Renal cortical epithelial cell (primary cell): ENCODE data around the gene CSF1. TPM values are rescaled to one million over a fixed set of nuclear protein-coding genes. Genes with fewer than 3 reads are reported as not detected.
"Not testable (repeated sequence)": the region's sequence is repeated elsewhere in the genome, so short reads cannot be mapped to it uniquely, and the experiment has no call there.

Experiments
- DNase-seq: peaks from one replicate; pipeline ENCODE4 v3.0.0-alpha.2; 2011; ENCODE audit warnings: low read depth
- total RNA-seq: library from RNA; depleted of rRNA; stranded (reverse); fragments of >200 nt; gene quantifications from 2 replicates; pipeline ENCODE4 v1.2.3, GENCODE V29; 2014

CSF1 gene
- total RNA-seq, 1 donor from 2014 or later, result 51.3 TPM

DNA sequence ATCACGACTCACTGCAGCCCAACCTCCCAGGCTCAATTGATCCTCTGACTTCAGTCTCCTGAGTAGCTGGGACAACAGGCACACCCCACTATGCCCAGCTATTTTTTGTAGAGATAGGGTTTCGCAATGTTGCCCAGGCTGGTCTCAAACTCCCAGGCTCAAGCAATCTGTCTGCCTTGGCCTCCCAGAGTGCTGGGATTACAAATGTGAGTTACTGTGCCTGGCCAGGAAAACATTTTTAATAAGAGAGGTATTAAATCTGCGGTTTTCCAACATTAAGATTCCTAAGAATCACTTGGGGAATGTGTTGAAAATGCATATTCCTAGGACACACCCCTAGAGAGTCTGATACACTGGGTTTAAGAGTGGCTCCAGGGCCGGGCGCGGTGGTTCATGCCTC, 8.7 kb downstream of the CSF1 start:
- DNase-seq, result no peak

DNA sequence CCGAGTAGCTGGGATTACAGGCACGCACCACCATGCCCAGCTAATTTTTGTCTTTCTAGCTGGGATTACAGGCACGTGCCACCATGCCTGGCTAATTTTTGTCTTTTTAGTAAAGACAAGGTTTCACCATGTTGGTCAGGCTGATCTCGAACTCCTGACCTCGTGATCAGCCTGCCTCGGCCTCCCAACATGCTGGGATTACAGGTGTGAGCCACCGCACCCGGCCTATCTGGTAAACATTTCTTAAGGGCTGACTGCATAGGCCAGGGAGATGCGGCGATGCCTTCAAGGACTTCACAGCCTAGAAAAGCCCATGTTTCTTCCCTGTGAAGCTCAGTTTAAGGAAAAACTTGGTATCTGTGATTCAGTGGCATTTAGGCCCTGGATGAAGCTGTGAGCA, 9.7 kb downstream of the CSF1 start:
- DNase-seq, result not testable (repeated sequence)

DNA sequence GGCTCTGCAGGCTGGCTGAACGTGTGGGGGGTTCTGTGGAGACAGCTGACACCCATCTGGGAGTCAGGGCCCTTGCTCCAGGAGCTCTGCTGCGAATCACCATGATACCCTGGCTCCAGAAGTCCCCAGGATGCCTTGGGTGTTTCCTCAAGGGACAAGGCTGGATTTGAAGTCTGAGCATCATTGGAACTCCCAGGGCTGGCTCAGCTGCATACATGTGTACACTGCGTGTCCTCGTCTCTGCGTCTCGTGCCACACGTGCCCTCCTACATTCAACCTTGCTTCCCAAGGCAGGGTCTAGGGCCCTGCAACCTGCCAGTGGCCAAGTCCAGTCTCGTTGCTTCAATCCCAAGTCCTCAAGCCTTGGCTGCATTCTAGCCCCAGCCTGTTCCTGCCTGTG, 11.7 kb downstream of the CSF1 start:
- DNase-seq, result no peak

DNA sequence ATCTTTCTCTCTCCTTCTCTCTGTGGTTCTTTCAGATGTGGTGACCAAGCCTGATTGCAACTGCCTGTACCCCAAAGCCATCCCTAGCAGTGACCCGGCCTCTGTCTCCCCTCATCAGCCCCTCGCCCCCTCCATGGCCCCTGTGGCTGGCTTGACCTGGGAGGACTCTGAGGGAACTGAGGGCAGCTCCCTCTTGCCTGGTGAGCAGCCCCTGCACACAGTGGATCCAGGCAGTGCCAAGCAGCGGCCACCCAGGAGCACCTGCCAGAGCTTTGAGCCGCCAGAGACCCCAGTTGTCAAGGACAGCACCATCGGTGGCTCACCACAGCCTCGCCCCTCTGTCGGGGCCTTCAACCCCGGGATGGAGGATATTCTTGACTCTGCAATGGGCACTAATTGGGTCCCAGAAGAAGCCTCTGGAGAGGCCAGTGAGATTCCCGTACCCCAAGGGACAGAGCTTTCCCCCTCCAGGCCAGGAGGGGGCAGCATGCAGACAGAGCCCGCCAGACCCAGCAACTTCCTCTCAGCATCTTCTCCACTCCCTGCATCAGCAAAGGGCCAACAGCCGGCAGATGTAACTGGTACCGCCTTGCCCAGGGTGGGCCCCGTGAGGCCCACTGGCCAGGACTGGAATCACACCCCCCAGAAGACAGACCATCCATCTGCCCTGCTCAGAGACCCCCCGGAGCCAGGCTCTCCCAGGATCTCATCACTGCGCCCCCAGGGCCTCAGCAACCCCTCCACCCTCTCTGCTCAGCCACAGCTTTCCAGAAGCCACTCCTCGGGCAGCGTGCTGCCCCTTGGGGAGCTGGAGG, 12.7 kb downstream of the CSF1 start:
- no peak for DNase-seq

DNA sequence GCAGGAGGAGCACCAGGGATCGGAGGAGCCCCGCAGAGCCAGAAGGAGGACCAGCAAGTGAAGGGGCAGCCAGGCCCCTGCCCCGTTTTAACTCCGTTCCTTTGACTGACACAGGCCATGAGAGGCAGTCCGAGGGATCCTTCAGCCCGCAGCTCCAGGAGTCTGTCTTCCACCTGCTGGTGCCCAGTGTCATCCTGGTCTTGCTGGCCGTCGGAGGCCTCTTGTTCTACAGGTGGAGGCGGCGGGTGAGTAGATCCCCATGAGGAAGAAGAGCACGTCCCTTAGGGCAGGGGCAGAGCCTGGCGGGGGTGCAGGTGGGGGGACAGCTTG, 13.3 kb downstream of the CSF1 start:
- no peak for DNase-seq

DNA sequence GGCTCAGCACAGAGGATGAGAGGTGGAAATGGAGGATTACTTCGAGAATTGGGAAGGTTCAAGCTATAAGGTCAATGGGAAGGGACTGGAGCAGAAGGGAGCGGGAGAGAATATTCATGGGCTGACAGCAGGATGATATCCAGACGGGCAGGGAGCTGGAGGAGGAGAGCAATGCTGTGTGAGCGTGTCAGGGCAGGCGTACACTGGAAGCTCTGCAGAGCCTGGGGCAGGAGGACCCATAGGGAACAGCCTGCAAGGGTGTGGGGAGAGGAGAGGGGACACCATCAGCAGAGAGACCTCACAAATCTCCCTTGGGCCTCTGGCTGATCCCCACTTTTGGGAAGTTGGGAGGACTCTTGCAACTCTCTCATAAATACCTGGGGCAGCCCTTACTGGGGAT, 13.7 kb downstream of the CSF1 start:
- DNase-seq, result no peak

DNA sequence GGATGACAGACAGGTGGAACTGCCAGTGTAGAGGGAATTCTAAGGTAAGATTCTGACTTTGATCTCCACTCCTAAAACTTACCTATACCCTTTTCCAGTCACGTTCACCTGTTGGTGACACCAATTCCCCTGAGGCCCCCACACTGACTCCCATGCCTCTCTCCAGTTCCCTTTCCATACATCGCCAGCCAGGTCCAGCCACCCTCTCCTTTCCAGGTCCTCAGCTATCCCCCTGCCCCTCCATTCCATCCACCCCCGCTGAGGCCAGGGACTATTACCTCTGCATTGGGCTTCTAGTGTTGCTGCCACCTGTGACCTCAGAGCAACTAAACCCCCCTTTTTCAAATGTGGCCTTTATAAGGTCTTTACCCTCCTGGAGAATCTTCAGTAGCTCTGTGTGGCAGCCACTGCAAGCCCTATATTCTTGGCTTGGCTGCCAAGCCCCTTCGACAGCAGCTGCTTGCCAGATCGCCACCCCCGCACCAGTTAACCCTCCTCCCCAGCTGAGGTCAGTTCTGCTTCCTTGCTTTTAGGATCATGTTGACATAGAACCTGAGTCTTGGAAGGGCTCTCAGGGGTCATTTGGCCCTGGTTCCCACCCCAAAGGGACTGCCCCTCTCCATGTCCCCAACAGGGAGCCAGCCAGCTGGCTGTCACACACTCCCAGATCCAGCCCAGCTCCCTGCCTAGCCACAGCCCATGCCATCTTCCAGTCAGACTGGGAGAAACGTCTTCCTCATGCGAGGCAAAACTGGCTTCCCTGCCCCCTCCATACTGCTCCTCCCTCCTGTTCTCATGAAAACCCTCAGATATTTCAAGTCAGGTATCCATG, 14.7 kb downstream of the CSF1 start:
- no peak for DNase-seq

DNA sequence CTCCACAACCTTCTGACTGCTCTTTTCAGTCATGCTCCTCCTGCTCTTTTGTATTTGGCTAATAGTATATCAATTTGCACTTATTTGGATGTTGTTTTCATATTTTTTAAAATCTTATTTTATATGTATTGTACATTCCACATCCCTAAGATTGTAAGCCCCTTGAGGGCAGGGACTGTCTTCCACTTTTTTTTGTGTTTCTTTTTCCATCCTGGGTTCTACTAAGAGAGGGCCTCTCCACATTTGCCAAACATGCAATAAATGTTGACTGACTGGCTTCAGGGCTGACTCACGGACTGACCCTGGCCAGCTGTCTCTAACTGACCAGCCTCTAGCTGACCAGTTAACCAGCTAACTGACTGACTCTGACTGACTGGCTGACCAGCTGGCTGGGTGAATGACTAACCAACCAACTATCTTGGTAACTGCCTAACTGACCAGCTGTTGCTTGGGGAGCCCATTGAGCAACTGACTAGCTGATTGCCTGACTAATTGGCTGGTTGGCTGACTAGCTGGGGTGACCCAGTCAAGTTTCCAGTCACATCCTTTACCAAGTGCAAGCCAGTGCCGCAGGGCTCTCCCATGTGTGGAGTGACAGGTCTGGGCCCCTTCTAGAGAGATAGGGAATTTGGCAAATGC, 16.1 kb downstream of the CSF1 start:
- peak; percentile 66 for DNase-seq

DNA sequence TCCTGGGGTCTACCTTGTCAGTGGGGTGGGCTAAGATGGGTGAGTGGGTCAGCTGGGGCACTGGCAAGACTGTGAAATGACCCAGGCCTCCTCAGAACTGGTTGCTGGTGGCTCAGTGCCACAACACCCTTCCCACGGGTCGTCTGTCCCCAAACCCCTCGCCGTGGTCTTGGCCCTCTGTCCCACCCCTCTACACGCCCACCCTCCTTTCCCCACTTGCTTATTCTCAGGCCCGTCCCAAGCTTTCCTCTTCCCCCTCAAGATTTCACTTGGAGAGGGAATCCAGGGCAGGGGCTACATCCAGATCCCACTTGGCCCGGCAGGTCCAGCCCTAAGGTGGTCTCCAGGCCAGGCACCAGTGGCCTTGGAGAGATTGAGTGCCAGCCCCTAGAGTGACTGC, 16.7 kb downstream of the CSF1 start:
- no peak for DNase-seq

DNA sequence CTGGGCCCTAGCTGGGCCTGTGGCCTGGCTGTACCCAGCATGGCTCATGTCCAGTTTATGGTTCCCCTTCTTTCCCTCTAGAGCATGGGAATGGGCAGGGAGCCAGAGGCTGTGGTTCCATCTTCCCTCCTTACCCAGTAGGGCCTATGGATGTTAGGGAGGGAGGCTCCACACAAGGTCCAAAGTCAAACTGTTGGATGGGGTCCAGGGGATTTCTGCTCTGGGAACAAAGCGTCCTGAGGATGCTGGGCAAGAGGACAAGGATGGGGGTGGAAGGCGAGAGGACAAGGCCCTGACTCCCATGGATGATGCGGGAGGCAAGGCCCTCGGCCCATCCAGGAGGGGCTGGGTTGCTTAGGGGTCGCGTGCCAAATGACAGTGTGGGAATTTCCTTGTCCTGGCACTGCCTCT, 17.3 kb downstream of the CSF1 start:
- DNase-seq, result peak; percentile 95

DNA sequence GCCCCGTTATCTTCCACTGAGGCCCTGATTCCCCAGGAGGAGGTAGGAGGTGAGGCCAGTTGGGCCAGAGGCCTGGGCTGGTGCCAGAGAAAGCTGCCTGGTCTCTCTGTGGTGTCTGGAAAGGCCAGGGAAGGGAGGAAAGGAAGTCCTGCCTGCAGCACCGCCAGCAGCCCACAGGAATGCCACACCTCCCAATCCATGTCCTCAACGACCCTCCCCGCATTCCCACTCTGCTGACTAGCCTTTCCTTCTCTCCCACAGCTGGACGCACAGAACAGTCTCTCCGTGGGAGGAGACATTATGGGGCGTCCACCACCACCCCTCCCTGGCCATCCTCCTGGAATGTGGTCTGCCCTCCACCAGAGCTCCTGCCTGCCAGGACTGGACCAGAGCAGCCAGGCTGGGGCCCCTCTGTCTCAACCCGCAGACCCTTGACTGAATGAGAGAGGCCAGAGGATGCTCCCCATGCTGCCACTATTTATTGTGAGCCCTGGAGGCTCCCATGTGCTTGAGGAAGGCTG, 18.0 kb downstream of the CSF1 start:
- peak; percentile 80 for DNase-seq

DNA sequence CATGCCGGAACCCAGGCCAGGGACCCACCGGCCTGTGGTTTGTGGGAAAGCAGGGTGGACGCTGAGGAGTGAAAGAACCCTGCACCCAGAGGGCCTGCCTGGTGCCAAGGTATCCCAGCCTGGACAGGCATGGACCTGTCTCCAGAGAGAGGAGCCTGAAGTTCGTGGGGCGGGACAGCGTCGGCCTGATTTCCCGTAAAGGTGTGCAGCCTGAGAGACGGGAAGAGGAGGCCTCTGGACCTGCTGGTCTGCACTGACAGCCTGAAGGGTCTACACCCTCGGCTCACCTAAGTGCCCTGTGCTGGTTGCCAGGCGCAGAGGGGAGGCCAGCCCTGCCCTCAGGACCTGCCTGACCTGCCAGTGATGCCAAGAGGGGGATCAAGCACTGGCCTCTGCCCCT, 18.5 kb downstream of the CSF1 start:
- DNase-seq, result no peak

DNA sequence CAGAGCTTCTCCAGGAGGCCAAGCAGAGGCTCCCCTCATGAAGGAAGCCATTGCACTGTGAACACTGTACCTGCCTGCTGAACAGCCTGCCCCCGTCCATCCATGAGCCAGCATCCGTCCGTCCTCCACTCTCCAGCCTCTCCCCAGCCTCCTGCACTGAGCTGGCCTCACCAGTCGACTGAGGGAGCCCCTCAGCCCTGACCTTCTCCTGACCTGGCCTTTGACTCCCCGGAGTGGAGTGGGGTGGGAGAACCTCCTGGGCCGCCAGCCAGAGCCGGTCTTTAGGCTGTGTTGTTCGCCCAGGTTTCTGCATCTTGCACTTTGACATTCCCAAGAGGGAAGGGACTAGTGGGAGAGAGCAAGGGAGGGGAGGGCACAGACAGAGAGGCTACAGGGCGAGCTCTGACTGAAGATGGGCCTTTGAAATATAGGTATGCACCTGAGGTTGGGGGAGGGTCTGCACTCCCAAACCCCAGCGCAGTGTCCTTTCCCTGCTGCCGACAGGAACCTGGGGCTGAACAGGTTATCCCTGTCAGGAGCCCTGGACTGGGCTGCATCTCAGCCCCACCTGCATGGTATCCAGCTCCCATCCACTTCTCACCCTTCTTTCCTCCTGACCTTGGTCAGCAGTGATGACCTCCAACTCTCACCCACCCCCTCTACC, 19.1 kb downstream of the CSF1 start:
- no peak for DNase-seq

DNA sequence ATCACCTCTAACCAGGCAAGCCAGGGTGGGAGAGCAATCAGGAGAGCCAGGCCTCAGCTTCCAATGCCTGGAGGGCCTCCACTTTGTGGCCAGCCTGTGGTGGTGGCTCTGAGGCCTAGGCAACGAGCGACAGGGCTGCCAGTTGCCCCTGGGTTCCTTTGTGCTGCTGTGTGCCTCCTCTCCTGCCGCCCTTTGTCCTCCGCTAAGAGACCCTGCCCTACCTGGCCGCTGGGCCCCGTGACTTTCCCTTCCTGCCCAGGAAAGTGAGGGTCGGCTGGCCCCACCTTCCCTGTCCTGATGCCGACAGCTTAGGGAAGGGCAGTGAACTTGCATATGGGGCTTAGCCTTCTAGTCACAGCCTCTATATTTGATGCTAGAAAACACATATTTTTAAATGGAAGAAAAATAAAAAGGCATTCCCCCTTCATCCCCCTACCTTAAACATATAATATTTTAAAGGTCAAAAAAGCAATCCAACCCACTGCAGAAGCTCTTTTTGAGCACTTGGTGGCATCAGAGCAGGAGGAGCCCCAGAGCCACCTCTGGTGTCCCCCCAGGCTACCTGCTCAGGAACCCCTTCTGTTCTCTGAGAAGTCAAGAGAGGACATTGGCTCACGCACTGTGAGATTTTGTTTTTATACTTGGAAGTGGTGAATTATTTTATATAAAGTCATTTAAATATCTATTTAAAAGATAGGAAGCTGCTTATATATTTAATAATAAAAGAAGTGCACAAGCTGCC, 19.8 kb downstream of the CSF1 start:
- no peak for DNase-seq

DNA sequence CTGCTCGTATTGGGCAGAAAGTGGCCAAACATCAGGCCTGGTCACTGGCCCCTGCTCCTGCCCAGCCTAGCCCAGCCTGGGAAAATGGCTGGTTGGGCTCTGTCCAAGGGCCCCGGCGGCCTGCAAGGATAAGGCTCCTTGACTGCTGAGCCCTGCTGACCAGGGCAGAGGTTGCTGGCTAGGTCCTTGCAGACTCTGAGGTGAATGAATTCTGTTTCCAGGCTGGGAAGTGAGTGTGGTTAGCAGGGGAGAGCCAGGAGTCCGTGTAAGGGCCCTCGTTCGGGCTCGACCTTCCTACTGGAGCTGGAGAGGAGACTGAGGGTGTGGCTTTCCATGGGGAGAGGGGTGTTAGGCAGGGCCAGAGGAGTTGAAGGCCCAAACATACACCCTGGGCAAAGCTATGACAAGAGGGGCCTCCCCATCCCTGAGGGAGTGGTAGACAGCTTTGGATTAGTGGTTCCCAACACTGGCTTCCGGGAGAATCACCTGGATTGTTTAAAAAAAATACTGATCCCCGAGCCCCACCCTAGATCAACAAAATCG, 20.6 kb downstream of the CSF1 start:
- peak; percentile 92 for DNase-seq

DNA sequence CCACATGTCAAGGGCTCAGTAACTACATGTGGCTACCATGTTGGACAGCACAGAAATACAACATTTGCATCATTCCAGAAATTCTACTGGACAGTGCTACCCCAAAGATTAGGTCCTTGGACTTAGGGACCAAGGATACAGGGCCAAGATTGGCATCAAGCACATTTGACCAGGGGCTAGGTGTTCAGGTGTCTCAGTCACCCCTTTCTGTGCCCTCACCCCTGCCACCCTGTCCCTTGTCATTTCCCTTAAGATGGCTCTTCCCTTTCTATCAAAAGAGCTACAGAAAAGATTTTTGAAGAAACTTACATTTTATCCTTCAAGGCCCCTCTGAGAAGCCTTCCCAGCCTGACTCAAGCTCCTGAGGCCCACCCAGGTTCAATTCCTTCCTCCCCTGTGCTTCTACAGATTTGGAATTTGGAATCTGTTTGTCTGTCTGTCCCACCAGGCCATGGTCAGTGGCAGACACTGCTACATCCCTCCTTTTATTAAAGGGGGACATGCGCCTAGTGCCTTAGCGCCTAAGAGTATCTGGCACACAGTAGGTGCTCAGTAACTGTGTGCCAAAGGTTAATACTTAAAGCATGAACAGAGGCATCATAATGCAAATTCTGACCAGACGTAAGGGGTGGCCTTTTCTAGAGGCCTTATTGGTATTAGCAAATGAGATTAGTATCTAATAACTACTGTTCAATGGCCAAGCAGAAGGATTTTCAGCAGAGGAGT, 21.4 kb downstream of the CSF1 start:
- DNase-seq, result no peak

DNA sequence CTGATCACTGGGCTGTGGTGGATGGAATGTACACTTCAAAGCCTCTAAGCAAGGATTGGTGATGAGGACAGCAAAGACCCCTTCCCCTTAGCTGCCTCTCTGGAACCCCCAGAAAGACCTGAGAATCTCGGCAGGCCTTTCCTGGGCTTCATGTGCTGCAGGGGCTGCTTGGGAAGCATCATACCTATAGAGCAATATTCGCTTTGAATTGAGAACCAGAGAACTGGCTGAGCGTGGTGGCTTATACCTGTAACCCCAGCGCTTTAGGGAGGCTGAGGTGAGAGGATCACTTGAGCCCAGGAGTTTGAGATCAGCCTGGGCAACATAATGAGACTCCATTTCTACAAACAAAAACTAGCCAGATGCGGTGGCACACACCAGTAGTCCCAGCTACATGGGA, 22.0 kb downstream of the CSF1 start:
- DNase-seq, result no peak

DNA sequence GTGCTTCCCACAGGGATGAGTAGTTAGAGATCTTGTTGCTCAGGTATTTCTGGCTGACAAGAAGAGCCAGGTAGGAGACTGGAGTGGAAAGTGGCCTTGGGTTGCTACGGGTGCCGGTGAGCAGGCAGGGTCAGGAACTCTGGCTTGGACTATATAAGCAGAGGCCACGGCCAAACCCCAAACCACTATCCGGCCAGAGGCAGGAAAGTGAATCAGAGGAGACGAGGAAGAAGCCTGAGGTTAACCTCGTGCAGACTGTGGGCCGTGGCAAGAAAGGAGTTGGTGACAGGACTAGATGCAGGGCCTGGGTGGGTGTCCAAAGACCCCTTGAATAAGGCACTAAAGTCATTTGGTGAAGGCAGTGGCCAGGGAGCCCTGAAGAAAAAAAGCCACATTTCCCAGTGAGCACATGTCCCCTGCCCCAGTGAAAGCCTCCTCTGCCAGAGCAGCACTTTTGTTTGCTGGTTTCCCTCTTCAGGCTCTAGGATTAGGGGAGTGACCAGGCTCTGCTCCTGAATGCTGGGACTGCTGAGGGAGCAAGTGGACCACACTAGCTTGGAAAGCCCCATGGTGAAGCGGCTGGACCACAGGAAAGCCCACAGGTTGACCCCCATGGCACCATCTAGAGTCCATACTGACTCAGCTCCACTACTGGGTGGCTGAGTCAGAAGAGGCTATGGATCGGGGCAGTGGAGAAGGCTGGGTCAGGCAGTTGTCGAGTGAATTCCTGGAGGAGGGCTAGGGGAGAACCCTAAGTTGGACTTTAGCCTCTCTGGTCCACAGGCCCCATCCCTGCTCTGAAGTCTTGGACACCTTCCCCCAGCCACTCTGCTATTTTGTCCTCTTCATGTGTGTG, 23.4 kb downstream of the CSF1 start:
- peak; percentile 96 for DNase-seq

DNA sequence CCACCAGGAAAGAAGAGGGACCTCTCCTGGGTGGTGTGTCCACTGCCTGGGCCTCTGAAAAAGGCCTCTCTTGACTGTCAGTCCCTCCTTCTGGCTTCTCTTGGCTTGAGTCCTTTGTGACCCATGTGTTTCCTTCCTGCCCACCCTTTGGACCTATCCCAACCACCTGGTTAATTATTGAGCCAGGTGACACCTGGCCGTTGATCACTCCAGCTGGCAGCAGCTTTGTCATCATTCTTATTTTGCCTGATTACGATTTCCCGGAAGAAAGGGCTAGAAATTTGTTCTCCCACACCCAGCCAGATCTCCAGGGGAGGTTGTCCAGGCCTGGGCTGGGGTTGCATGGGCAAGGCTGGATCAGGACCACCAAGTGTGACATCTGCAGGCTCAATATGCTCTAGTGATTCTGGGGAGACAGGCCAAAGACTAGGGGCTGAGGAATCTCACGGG, 24.8 kb downstream of the CSF1 start:
- peak; percentile 70 for DNase-seq
